ENCODE data around the gene DHX35. TPM values are rescaled to one million over a fixed set of nuclear protein-coding genes. Genes with fewer than 3 reads are reported as not detected.

DHX35 gene
- total and polyA plus RNA-seq, 2 of the 4 experiments (the other 2 are of a cell fraction), result 9.1 to 13.5 TPM

- Histone ChIP-seq H2AK5ac (ENCODE audit: low read depth, low read length) (peak overlapping the region; percentile 92), H3K27ac (ENCODE audit: insufficient read depth, low read length) (peak overlapping the region; percentile 87), H3K18ac (ENCODE audit: low read depth, low read length) (peak overlapping the region; percentile 30; the same call in 1 of the 2 replicates), H2BK20ac (ENCODE audit: low read depth, low read length) (peak overlapping the region; percentile 98), H3K23ac (ENCODE audit: low read depth, low read length) (peak overlapping the region; percentile 94), H2BK5ac (ENCODE audit: low read depth, low read length, poor library complexity, severe bottlenecking) (peak overlapping the region; percentile 99), H3K79me1 (ENCODE audit: low read depth in 1 of 2, low read length in 2 of 2) (peaks cover 38 to 67% of the 10 kb centered on the region in 2 experiments), H4K91ac (ENCODE audit: insufficient read depth, low read depth, low read length) (peak overlapping the region; percentile 95), H3K4me2 (ENCODE audit: low read depth, low read length) (peak overlapping the region; percentile 1; the same call in 1 of the 2 replicates), H3K4me1 (ENCODE audit: control insufficient read depth, insufficient read depth, low read length) (peaks cover 20% of the 10 kb centered on the region), H2BK15ac (ENCODE audit: low read depth, low read length) (peak overlapping the region; percentile 98), H2AFZ (replicated peaks; ENCODE audit: low read length, poor library complexity) (no peak overlapping the region), H3K9ac (ENCODE audit: low read depth, low read length) (peak overlapping the region; percentile 22; the same call in 1 of the 2 replicates), H2AK9ac (replicated peaks; ENCODE audit: low read depth, low read length, poor library complexity) (peak overlapping the region; percentile 89), H3K36me3 (ENCODE audit: control insufficient read depth, insufficient read depth, low read length) (no peaks in the 10 kb centered on the region; the same call in 1 of the 2 replicates), H3K56ac (ENCODE audit: extremely low read depth, insufficient read depth, low read length) (peak overlapping the region; percentile 88), H4K20me1 (ENCODE audit: insufficient read depth, low read length) (peaks cover 4% of the 10 kb centered on the region; the same call in 1 of the 2 replicates), H2BK120ac (ENCODE audit: low read depth, low read length) (peak overlapping the region; percentile 96), H3K14ac (replicated peaks; ENCODE audit: low read depth, low read length) (peak overlapping the region; percentile 73), H4K5ac (ENCODE audit: low read depth, low read length) (peak overlapping the region; percentile 17), H3K9me1 (ENCODE audit: insufficient read depth, low read length) (peaks cover 21% of the 10 kb centered on the region), H3K9me3 (ENCODE audit: control insufficient read depth, insufficient read depth, low read length) (no peaks in the 10 kb centered on the region), H4K8ac (ENCODE audit: low read depth in 2 of 2, low read length in 2 of 2) (peak overlapping the region; percentile 82 to 93), H3K27me3 (ENCODE audit: control insufficient read depth, insufficient read depth, low read length) (no peaks in the 10 kb centered on the region), H3K4ac (ENCODE audit: low read depth, low read length) (peak overlapping the region; percentile 97), H3K4me3 (ENCODE audit: insufficient read depth, low read depth, low read length) (no peak overlapping the region)
- 92% methylated on average over 2 of the region's 4 CpGs; no CpG with 5 or more reads in 1 of the 2 experiments for WGBS, 2 experiments (ENCODE audit: extremely low coverage in 2 of 2, insufficient read length in 1 of 2)
- CTCF ChIA-PET, result interaction anchor here (1.0 kb wide), 2 partner anchors 8 to 10 kb away, joined by 3 read pairs; partner anchors contain the start of gene DHX35
- ATAC-seq (ENCODE audit: low read depth) (peak; percentile 10; the same call in 1 of the 2 replicates), DNase-seq (no peak)
- intact Hi-C loops (cut with micrococcal nuclease), result no loop called here
- TF ChIP-seq NFE2L2 (IDR thresholded peaks at IDR 0.05; ENCODE audit: low read depth, low read length) (no peak), MAZ (IDR thresholded peaks at IDR 0.05; ENCODE audit: borderline replicate concordance, low read depth, low read length) (no peak), FOS (IDR thresholded peaks at IDR 0.05; ENCODE audit: low read depth, low read length) (no peak), CTCF (conservative IDR thresholded peaks at IDR 0.05; ENCODE audit: low read depth, low read length) (no peak), CEBPB (IDR thresholded peaks at IDR 0.05; ENCODE audit: low read depth, low read length) (no peak), RCOR1 (IDR thresholded peaks at IDR 0.05; ENCODE audit: insufficient replicate concordance, low read length) (no peak), POLR2A (IDR thresholded peaks at IDR 0.05; ENCODE audit: low read depth, low read length) (no peak), ELK1 (IDR thresholded peaks at IDR 0.05; ENCODE audit: borderline replicate concordance, low read depth, low read length) (no peak), SMC3 (IDR thresholded peaks at IDR 0.05; ENCODE audit: low read depth, low read length) (no peak), USF2 (IDR thresholded peaks at IDR 0.05; ENCODE audit: low read depth, low read length) (no peak), MXI1 (IDR thresholded peaks at IDR 0.05; ENCODE audit: borderline replicate concordance, low read depth, low read length) (no peak)
- in situ Hi-C loops (cut with MboI; ENCODE audit: low sequenced_read_pairs), result no loop called here
- dilution Hi-C loops (cut with HindIII; ENCODE audit: low sequenced_read_pairs, unreplicated experiment), result no loop called here
- POLR2A ChIA-PET (ENCODE audit: unreplicated experiment), result no interaction called here
- BruUV-seq (replicated peaks), result no TSS peak
Observed at GRCh38 chr20:38969708-38970107, 7.6 kb downstream of the DHX35 start.

Measured in IMR-90 (cell line).